K562 (cell line): Measurements from ENCODE around the gene PLXNB2. TPM values are rescaled to one million over a fixed set of nuclear protein-coding genes. Genes with fewer than 3 reads are reported as not detected.

Experiments used
- ATAC-seq: fragments of 200-7000 bp; cut with Tn5 transposase; 3 replicates; pipeline ENCODE4 v1.9.1; 2020; ENCODE audit warnings: moderate library complexity
- BruUV-seq: library from RNA; stranded (reverse); fragments of 400-500 nt; replicated peaks from 2 replicates; lab custom pipeline; 2021; lab: Mats Ljungman, UMichigan
- CTCF ChIA-PET: fragments of 300-600 bp; formaldehyde crosslinking; extraction: SDS; loops from one replicate; lab custom pipeline; 2021; ENCODE audit warnings: low intra/inter-chr PET ratio; lab: Yijun Ruan, JAX
- POLR2A ChIA-PET: fragments of 300-600, 350-650 bp; sonication (Branson Sonifier 250); formaldehyde crosslinking; extraction: SDS; loops from one replicate; lab custom pipeline; 2021; ENCODE audit warnings: antibody characterized with exemption, inconsistent platforms; lab: Yijun Ruan, JAX
- DNase-seq, 4 experiments: peaks; one replicate each; pipeline versions ENCODE4 v3.0.0 to v3.0.0-alpha.2; 2011 to 2018; ENCODE audit warnings: low spot score in 3 of 4, mixed read lengths in 3 of 4; ENCODE audit errors: extremely low read depth in 1 of 4
- FAIRE-seq: peaks from 2 replicates; lab custom pipeline; 2011; peaks lifted over from hg19 to GRCh38; lab: Jason Lieb, UNC
- H2AFZ ChIP-seq: 2 replicates; pipeline ENCODE4 v1.6.0; 2011; ENCODE audit warnings: low read depth, low read length, control low read depth, inconsistent platforms
- H3K27ac ChIP-seq: fragments of 200-600 bp; 3 replicates; pipeline ENCODE4 v1.8.0; 2011; ENCODE audit warnings: low read depth, mild to moderate bottlenecking, control low read depth, inconsistent platforms, low read length, moderate library complexity, mixed read lengths; ENCODE audit errors: extremely low read depth
- H3K27me3 ChIP-seq, 2 experiments: fragments of 300-600 bp in 1 of 2; 2 replicates in 1 of 2; 3 replicates in 1 of 2; pipeline versions ENCODE4 v1.6.0 to v1.8.0; 2011; ENCODE audit warnings: inconsistent platforms in 2 of 2, low read length in 2 of 2, mild to moderate bottlenecking in 1 of 2, mixed read lengths in 1 of 2, moderate library complexity in 1 of 2; ENCODE audit not compliant: control insufficient read depth in 2 of 2, insufficient read depth in 2 of 2
- H3K36me3 ChIP-seq: fragments of 300-600 bp; 3 replicates; pipeline ENCODE4 v1.8.0; 2011; ENCODE audit warnings: mild to moderate bottlenecking, low read length, inconsistent platforms; ENCODE audit not compliant: control insufficient read depth, insufficient read depth
- H3K4me1 ChIP-seq, 2 experiments: fragments of 200-600 bp in 1 of 2; replicated peaks in 1 of 2; 2 replicates in 1 of 2; 3 replicates in 1 of 2; pipeline versions ENCODE4 v1.5.1 to v1.8.0; 2011; ENCODE audit warnings: inconsistent platforms in 2 of 2, low read length in 2 of 2, mild to moderate bottlenecking in 1 of 2, mixed read lengths in 1 of 2, moderate library complexity in 1 of 2; ENCODE audit not compliant: control insufficient read depth in 2 of 2, insufficient read depth in 2 of 2
- H3K4me2 ChIP-seq: 2 replicates; pipeline ENCODE4 v1.6.1; 2011; ENCODE audit warnings: low read length, control low read depth, inconsistent platforms, mixed read lengths; ENCODE audit not compliant: insufficient read depth
- H3K4me3 ChIP-seq: fragments of 200-600 bp; sonication (generic), shearing (Covaris generic); 2 replicates; pipeline ENCODE4 v1.5.1; 2016; ENCODE audit warnings: control low read depth, inconsistent platforms
- H3K79me2 ChIP-seq: fragments of 200-600 bp; 3 replicates; pipeline ENCODE4 v1.8.0; 2011; ENCODE audit warnings: low read length, inconsistent platforms; ENCODE audit not compliant: control insufficient read depth, insufficient read depth
- H3K9ac ChIP-seq, 2 experiments: 2 replicates each; pipeline versions ENCODE4 v1.6.0 to v1.6.1; 2011; ENCODE audit warnings: low read depth in 2 of 2, low read length in 2 of 2, control low read depth in 1 of 2, inconsistent platforms in 1 of 2, mild to moderate bottlenecking in 1 of 2, mixed read lengths in 1 of 2; ENCODE audit not compliant: insufficient read depth in 1 of 2
- H3K9me1 ChIP-seq: one replicate; pipeline ENCODE4 v1.6.0; 2011; ENCODE audit warnings: inconsistent platforms, mild to moderate bottlenecking, low read length, moderate library complexity; ENCODE audit not compliant: control insufficient read depth, insufficient read depth
- H3K9me3 ChIP-seq: replicated peaks from 2 replicates; pipeline ENCODE4 v1.5.1; 2011; ENCODE audit warnings: low read depth, low read length, inconsistent platforms; ENCODE audit not compliant: control insufficient read depth, insufficient read depth
- H4K20me1 ChIP-seq: replicated peaks from 2 replicates; pipeline ENCODE4 v1.6.1; 2011; ENCODE audit warnings: low read length, inconsistent platforms, mixed read lengths; ENCODE audit not compliant: control insufficient read depth, insufficient read depth
- ATF6 ChIP-seq: sonication (generic); formaldehyde crosslinking; IDR thresholded peaks from 2 replicates; pipeline ENCODE4 v1.4.0; 2020; ENCODE audit warnings: mild to moderate bottlenecking, missing genetic modification reagents
- FOXK1 ChIP-seq: sonication (generic); formaldehyde crosslinking; IDR thresholded peaks from 2 replicates; pipeline ENCODE4 v1.8.0; 2022; ENCODE audit warnings: missing genetic modification reagents, mild to moderate bottlenecking, borderline replicate concordance
- TARDBP ChIP-seq: fragments of 450-650 bp; IDR thresholded peaks from 2 replicates; pipeline ENCODE4 v1.6.1; 2016
- ZNF121 ChIP-seq: sonication (generic); formaldehyde crosslinking; conservative IDR thresholded peaks from 2 replicates; pipeline ENCODE4 v1.8.0; 2022; ENCODE audit warnings: missing genetic modification reagents
- ZSCAN29 ChIP-seq: fragments of 450-650 bp; IDR thresholded peaks from 2 replicates; pipeline ENCODE4 v1.6.1; 2017
- WGBS: fragments of 100-300 bp; shearing (Covaris generic); methylation state at CpG from one replicate; pipeline ENCODE4 v1.1.6; 2016; ENCODE audit warnings: low coverage, mixed read lengths; ENCODE audit not compliant: insufficient coverage; ENCODE audit errors: missing lambda C conversion rate; 5-methylcytosine and 5-hydroxymethylcytosine counted together
- in situ Hi-C: fragments of 300-500 bp; cut with MboI; formaldehyde crosslinking; loops from 4 replicates; pipeline ENCODE4 v1.15.0; 2018; ENCODE audit warnings: inconsistent platforms, mixed read lengths
- intact Hi-C: fragments of 100-400 bp; cut with micrococcal nuclease; formaldehyde crosslinking; loops from 2 replicates; pipeline ENCODE4 v1.14.2; 2022
- polyA plus RNA-seq, 8 experiments: library from polyadenylated mRNA; depleted of rRNA in 4 of 8; stranded (reverse) in 5 of 8; unstranded in 3 of 8; fragments of >200 nt; fragmentation: Nextera tagmentation in 2 of 8; fragmentation: Illumina TruSeq in 1 of 8; extraction: Ambion mirVana in 2 of 8; extraction: Trizol in 1 of 8; gene quantifications; 2 replicates each; pipeline versions ENCODE4 v1.2.1 to v1.2.3, GENCODE V29; 2011 to 2014; ENCODE audit warnings: inconsistent platforms in 1 of 8, missing spikeins in 1 of 8
- total RNA-seq, 7 experiments: library from RNA; depleted of rRNA in 6 of 7; stranded (reverse); fragments of >200 nt in 6 of 7; fragmentation: Illumina TruSeq in 2 of 7; extraction: Trizol in 2 of 7; gene quantifications; 2 replicates each; pipeline versions ENCODE4 v1.2.1 to v1.2.3, GENCODE V29; 2011 to 2021; ENCODE audit warnings: low replicate concordance in 1 of 7
- TF ChIP-seq, protein P1 (sequence below): fragments of 450-650 bp; IDR thresholded peaks from 2 replicates; pipeline ENCODE4 v1.6.1; 2016; ENCODE audit warnings: antibody characterized with exemption
- TF ChIP-seq, protein P2 (sequence below): fragments of 250-450 bp; sonication (Bioruptor Pico); IDR thresholded peaks from 2 replicates; pipeline ENCODE4 v1.8.0; 2022; ENCODE audit warnings: inconsistent platforms

PLXNB2 gene
- total and polyA plus RNA-seq, 9 of the 15 experiments (the other 6 are each of a cell fraction or from before 2014, with no cell fraction given), result 0.15 to 45.1 (median 13.6) TPM

DNA sequence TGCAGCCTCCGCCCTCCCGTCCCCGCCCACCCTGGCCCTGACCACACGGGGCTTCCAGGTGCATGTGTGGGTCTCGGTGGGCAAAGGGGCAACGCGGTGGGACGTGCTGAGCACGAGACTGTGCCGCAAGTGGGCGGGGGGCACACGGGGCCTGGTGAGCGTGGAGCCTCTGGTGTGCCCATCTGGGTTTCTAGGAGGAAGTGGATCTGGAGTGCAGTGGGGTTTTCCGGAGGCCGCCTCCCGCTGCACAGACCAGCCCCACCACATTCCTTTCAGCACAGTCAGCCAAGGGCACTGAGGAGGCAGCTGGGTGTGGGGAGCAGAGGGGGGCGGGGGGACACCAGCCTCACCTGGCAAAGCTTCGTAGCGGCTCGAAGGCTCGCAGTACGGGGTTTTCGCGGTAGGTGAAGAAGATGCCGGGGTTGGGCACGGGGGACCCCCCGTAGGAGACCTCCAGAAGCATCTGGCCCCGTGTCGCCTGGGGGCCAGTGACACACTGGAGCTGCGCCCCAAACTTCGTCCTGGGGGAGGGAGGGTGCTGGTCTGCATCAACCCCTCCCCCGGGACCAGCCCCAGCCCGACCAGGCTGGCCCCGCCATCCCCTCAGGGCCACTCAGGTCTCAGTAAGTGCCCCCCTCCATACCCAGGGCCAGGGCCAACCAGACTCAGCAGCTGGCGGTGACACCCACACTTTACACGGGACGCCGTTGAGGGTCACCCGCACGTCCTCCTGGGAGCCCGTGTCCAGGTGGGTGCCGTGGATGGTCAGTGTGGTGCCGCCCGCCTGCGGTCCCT is 24.9 kb downstream of the PLXNB2 start (continued):
- TF ChIP-seq, protein P1, sequence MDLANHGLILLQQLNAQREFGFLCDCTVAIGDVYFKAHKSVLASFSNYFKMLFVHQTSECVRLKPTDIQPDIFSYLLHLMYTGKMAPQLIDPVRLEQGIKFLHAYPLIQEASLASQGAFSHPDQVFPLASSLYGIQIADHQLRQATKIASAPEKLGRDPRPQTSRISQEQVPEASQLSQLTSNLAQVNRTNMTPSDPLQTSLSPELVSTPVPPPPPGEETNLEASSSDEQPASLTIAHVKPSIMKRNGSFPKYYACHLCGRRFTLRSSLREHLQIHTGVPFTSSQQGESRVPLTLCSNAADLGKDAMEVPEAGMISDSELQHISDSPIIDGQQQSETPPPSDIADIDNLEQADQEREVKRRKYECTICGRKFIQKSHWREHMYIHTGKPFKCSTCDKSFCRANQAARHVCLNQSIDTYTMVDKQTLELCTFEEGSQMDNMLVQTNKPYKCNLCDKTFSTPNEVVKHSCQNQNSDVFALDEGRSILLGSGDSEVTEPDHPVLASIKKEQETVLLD, result no peak

GRCh38 chr22:50281957-50282356 is 25.5 kb downstream of the PLXNB2 start:
- no peak overlapping the region for H3K27ac ChIP-seq
- CTCF ChIA-PET, result no interaction called here
- WGBS, result 94% methylated on average over 7 of the region's 25 CpGs
- POLR2A ChIA-PET, result no interaction called here
- H3K4me3 ChIP-seq, result no peak overlapping the region
- H3K27me3 ChIP-seq, result no peaks in the 10 kb centered on the region
- no peak overlapping the region for H2AFZ ChIP-seq
- no peaks in the 10 kb centered on the region for H4K20me1 ChIP-seq
- in situ Hi-C loops, result no loop called here
- no peaks in the 10 kb centered on the region for H3K9me1 ChIP-seq
- ATAC-seq (no peak), FAIRE-seq (no peak), DNase-seq (no peak)
- no TSS peak for BruUV-seq
- intact Hi-C loops, result no loop called here
- no peak overlapping the region for H3K4me2 ChIP-seq
- no peaks in the 10 kb centered on the region for H3K9me3 ChIP-seq
- H3K4me1 ChIP-seq, result peaks cover 0 to 20% of the 10 kb centered on the region in 2 experiments; a peak in 2 of 5 replicates
- no peak overlapping the region for H3K9ac ChIP-seq
- TF ChIP-seq FOXK1 (no peak), ATF6 (no peak), TARDBP (no peak), ZSCAN29 (no peak), ZNF121 (no peak)
- TF ChIP-seq, protein P2, sequence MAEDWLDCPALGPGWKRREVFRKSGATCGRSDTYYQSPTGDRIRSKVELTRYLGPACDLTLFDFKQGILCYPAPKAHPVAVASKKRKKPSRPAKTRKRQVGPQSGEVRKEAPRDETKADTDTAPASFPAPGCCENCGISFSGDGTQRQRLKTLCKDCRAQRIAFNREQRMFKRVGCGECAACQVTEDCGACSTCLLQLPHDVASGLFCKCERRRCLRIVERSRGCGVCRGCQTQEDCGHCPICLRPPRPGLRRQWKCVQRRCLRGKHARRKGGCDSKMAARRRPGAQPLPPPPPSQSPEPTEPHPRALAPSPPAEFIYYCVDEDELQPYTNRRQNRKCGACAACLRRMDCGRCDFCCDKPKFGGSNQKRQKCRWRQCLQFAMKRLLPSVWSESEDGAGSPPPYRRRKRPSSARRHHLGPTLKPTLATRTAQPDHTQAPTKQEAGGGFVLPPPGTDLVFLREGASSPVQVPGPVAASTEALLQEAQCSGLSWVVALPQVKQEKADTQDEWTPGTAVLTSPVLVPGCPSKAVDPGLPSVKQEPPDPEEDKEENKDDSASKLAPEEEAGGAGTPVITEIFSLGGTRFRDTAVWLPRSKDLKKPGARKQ (CRISPR knock-in tag), result no peak
- peaks cover 51% of the 10 kb centered on the region; the same call in 1 of the 3 replicates for H3K36me3 ChIP-seq
- H3K79me2 ChIP-seq, result no peaks in the 10 kb centered on the region
